Ramos (cell line): Measurements from ENCODE around the gene SLC34A3.

Experiments used
- in situ Hi-C: fragments of 300-500 bp; cut with MboI; formaldehyde crosslinking; loops from one replicate; pipeline ENCODE4 v1.14.3; 2022; ENCODE audit warnings: low sequenced_read_pairs; ENCODE audit not compliant: unreplicated experiment

The SLC34A3 gene

GRCh38 chr9:137230705-137231371 lies at the start of gene SLC34A3:
Gene SLC34A3 (plus strand): TSS chr9:137230901. CDS start chr9:137231703, 802 bp downstream.
- in situ Hi-C loops = loop anchor here (25.0 kb wide), 1 partner anchor 444 kb away; the partner anchor contains the start of genes CCDC183 and TMEM141

- in situ Hi-C loops = no loop called here
Measured at GRCh38 chr9:137181680-137182079, 49.0 kb upstream of the SLC34A3 start.

- in situ Hi-C loops = no loop called here
Measured at GRCh38 chr9:137182836-137183235, 47.9 kb upstream of the SLC34A3 start.

GRCh38 chr9:137183980-137184595 lies 46.6 kb upstream of the SLC34A3 start:
- in situ Hi-C loops = no loop called here

GRCh38 chr9:137184881-137185660 lies 45.6 kb upstream of the SLC34A3 start:
- in situ Hi-C loops = no loop called here

GRCh38 chr9:137185921-137186320 lies 44.8 kb upstream of the SLC34A3 start:
- in situ Hi-C loops = no loop called here

- in situ Hi-C loops = no loop called here
Measured at GRCh38 chr9:137186385-137186784, 44.3 kb upstream of the SLC34A3 start.

- in situ Hi-C loops = no loop called here
Measured at GRCh38 chr9:137187386-137187785, 43.3 kb upstream of the SLC34A3 start.

- in situ Hi-C loops = no loop called here
Measured at GRCh38 chr9:137188086-137188489, 42.6 kb upstream of the SLC34A3 start.

- in situ Hi-C loops = no loop called here
Measured at GRCh38 chr9:137188490-137189296, 42.0 kb upstream of the SLC34A3 start, which contains the start of the genes ANAPC2 and SSNA1. Gene ANAPC2 (minus strand): TSS chr9:137188560. CDS start chr9:137188532, 28 bp downstream. Gene SSNA1 (plus strand): TSS chr9:137188676. CDS start chr9:137188727, 51 bp downstream.

GRCh38 chr9:137189297-137190295 lies 41.1 kb upstream of the SLC34A3 start:
- in situ Hi-C loops = no loop called here

GRCh38 chr9:137190315-137190856 lies 40.3 kb upstream of the SLC34A3 start:
- in situ Hi-C loops = no loop called here

GRCh38 chr9:137191245-137191644 lies 39.5 kb upstream of the SLC34A3 start:
- in situ Hi-C loops = no loop called here

- in situ Hi-C loops = no loop called here
Measured at GRCh38 chr9:137191691-137192447, 38.8 kb upstream of the SLC34A3 start.

GRCh38 chr9:137192448-137192780 lies 38.3 kb upstream of the SLC34A3 start:
- in situ Hi-C loops = no loop called here

GRCh38 chr9:137192859-137193258 lies 37.8 kb upstream of the SLC34A3 start:
- in situ Hi-C loops = no loop called here

- in situ Hi-C loops = no loop called here
Measured at GRCh38 chr9:137193771-137194170, 36.9 kb upstream of the SLC34A3 start.

GRCh38 chr9:137194388-137194787 lies 36.3 kb upstream of the SLC34A3 start:
- in situ Hi-C loops = no loop called here
